Stimulated activated CD4-positive, alpha-beta T cell treated with anti-CD3 and anti-CD28 coated beads, Interleukin-15, amount 100 ng/mL, for 48 hours (primary cell): ENCODE measurements around the gene ARHGAP4.

Experiments used
- DNase-seq, 2 donors: peaks; one replicate each; pipeline ENCODE4 v3.0.0-alpha.2; 2020; ENCODE audit warnings: low read depth in 2 of 2

Gene ARHGAP4

GRCh38 chrX:153867671-153868070, 58.4 kb downstream of the ARHGAP4 start:
- no peak for DNase-seq

- DNase-seq: no peak
These were observed 58.9 kb downstream of the ARHGAP4 start for GRCh38 chrX:153867139-153867538.

GRCh38 chrX:153866302-153867019, 59.6 kb downstream of the ARHGAP4 start:
- no peak for DNase-seq

GRCh38 chrX:153865685-153866084, 60.4 kb downstream of the ARHGAP4 start:
- DNase-seq: no peak

GRCh38 chrX:153865321-153865580, 60.8 kb downstream of the ARHGAP4 start:
- no peak for DNase-seq

- no peak for DNase-seq
These were observed 61.3 kb downstream of the ARHGAP4 start for GRCh38 chrX:153864561-153865320.

- DNase-seq: no peak
These were observed 62.0 kb downstream of the ARHGAP4 start for GRCh38 chrX:153864101-153864500.

- no peak for DNase-seq
These were observed 62.6 kb downstream of the ARHGAP4 start for GRCh38 chrX:153863251-153863991.

GRCh38 chrX:153862369-153863250, 63.5 kb downstream of the ARHGAP4 start:
- no peak for DNase-seq

- no peak for DNase-seq
These were observed 64.2 kb downstream of the ARHGAP4 start for GRCh38 chrX:153861733-153862310.

GRCh38 chrX:153861151-153861550, 64.9 kb downstream of the ARHGAP4 start:
- DNase-seq: no peak
